Endothelial cell (in vitro differentiated cells): Measurements from ENCODE around the gene SLC12A8. TPM values are rescaled to one million over a fixed set of nuclear protein-coding genes. Genes with fewer than 3 reads are reported as not detected.

Experiments used
- DNase-seq: peaks from one replicate; pipeline ENCODE4 v3.0.0; 2021; ENCODE audit warnings: low spot score
- H3K27ac Mint-ChIP-seq: one replicate; pipeline ENCODE4 v1.8.0; 2021; ENCODE audit warnings: mixed read lengths, inconsistent platforms; ENCODE audit not compliant: unreplicated experiment
- H3K27me3 Mint-ChIP-seq: one replicate; pipeline ENCODE4 v1.8.0; 2021; ENCODE audit warnings: mild to moderate bottlenecking, moderate library complexity, mixed read lengths, inconsistent platforms; ENCODE audit not compliant: unreplicated experiment
- H3K36me3 Mint-ChIP-seq: one replicate; pipeline ENCODE4 v1.8.0; 2021; ENCODE audit warnings: mild to moderate bottlenecking, low read depth, mixed read lengths, inconsistent platforms; ENCODE audit not compliant: unreplicated experiment
- H3K4me1 Mint-ChIP-seq: one replicate; pipeline ENCODE4 v1.8.0; 2021; ENCODE audit warnings: mild to moderate bottlenecking, mixed read lengths, inconsistent platforms; ENCODE audit not compliant: unreplicated experiment
- H3K4me3 Mint-ChIP-seq: one replicate; pipeline ENCODE4 v1.8.0; 2021; ENCODE audit warnings: mild to moderate bottlenecking, mixed read lengths, inconsistent platforms; ENCODE audit not compliant: unreplicated experiment
- H3K9me3 Mint-ChIP-seq: one replicate; pipeline ENCODE4 v1.8.0; 2021; ENCODE audit warnings: mixed read lengths, inconsistent platforms; ENCODE audit not compliant: unreplicated experiment
- CTCF ChIP-seq: fragments of 200-600 bp; sonication (generic); IDR thresholded peaks from one replicate; pipeline ENCODE4 v1.5.0; 2021; ENCODE audit warnings: antibody characterized with exemption; ENCODE audit not compliant: unreplicated experiment
- total RNA-seq: library from RNA; stranded (reverse); fragmentation: NEBNext Ultra II Directional; extraction: Animal tissue kit (Norgen Biotek cat#: 25700); gene quantifications from one replicate; pipeline ENCODE4 v1.2.1, GENCODE V29; 2021; ENCODE audit not compliant: unreplicated experiment

Gene SLC12A8
- total RNA-seq, 1 donor from 2014 or later: 0.54 TPM

GRCh38 chr3:125143982-125144652 lies 68.4 kb downstream of the SLC12A8 start:
- Mint-ChIP-seq H3K27ac (no peak overlapping the region), H3K27me3 (peaks cover 6% of the 10 kb centered on the region), H3K9me3 (no peaks in the 10 kb centered on the region), H3K4me1 (peaks cover 39% of the 10 kb centered on the region), H3K4me3 (no peak overlapping the region), H3K36me3 (peaks cover under 1% of the 10 kb centered on the region)
- TF ChIP-seq CTCF: no peak
- DNase-seq: no peak

- DNase-seq: no peak
- Mint-ChIP-seq H3K27ac (no peak overlapping the region), H3K9me3 (no peaks in the 10 kb centered on the region), H3K36me3 (peaks cover 4% of the 10 kb centered on the region), H3K4me1 (peaks cover 39% of the 10 kb centered on the region), H3K4me3 (no peak overlapping the region), H3K27me3 (peaks cover 6% of the 10 kb centered on the region)
- no peak for TF ChIP-seq CTCF
These were observed 69.0 kb downstream of the SLC12A8 start for GRCh38 chr3:125143538-125143937.

- H3K27me3 Mint-ChIP-seq: peaks cover 6% of the 10 kb centered on the region
- TF ChIP-seq CTCF: no peak
- peaks cover 39% of the 10 kb centered on the region for H3K4me1 Mint-ChIP-seq
- DNase-seq: no peak
- H3K36me3 Mint-ChIP-seq: peaks cover 4% of the 10 kb centered on the region
- H3K27ac Mint-ChIP-seq: no peak overlapping the region
- H3K4me3 Mint-ChIP-seq: no peak overlapping the region
- no peaks in the 10 kb centered on the region for H3K9me3 Mint-ChIP-seq
These were observed 69.6 kb downstream of the SLC12A8 start for GRCh38 chr3:125142940-125143339.

GRCh38 chr3:125142420-125142778 lies 70.1 kb downstream of the SLC12A8 start:
- DNase-seq: no peak
- TF ChIP-seq CTCF: no peak
- peaks cover 6% of the 10 kb centered on the region for H3K27me3 Mint-ChIP-seq
- H3K4me1 Mint-ChIP-seq: peaks cover 36% of the 10 kb centered on the region
- H3K9me3 Mint-ChIP-seq: no peaks in the 10 kb centered on the region
- peaks cover 7% of the 10 kb centered on the region for H3K36me3 Mint-ChIP-seq
- peak overlapping the region; percentile 3 for H3K27ac Mint-ChIP-seq
- H3K4me3 Mint-ChIP-seq: no peak overlapping the region

- Mint-ChIP-seq H3K4me3 (no peak overlapping the region), H3K27ac (no peak overlapping the region), H3K9me3 (no peaks in the 10 kb centered on the region), H3K27me3 (peaks cover 6% of the 10 kb centered on the region), H3K4me1 (peaks cover 34% of the 10 kb centered on the region), H3K36me3 (peaks cover 7% of the 10 kb centered on the region)
- peak; percentile 63 for DNase-seq
- TF ChIP-seq CTCF: no peak
These were observed 70.7 kb downstream of the SLC12A8 start for GRCh38 chr3:125141596-125142419.
